ENCODE measurements around the gene TRIM10.

DNA sequence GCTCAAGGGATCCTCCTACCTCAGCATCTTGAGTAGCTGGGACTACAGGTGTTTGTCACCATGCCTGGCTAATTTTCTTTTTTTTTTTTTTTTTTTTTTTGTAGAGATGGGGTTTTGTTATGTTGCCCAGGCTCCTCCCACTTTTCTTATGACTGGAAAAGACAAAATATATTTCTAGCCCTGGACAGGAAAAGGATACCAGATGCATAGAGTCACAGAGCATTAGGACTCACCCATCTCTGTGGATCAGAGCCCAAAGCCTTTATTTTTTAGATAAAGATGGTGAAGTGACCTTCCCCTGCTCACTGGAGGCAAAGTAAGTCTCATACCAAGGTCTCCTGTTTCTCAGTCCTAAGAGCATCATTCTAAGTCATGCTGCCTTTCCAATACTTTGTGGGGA lies 3.4 kb downstream of the TRIM10 start:
- no peak for TF ChIP-seq EED (IDR thresholded peaks at IDR 0.05; ENCODE audit: low read depth)
- no peak for TF ChIP-seq HDAC2 (IDR thresholded peaks at IDR 0.05)
- TF ChIP-seq, protein P1, sequence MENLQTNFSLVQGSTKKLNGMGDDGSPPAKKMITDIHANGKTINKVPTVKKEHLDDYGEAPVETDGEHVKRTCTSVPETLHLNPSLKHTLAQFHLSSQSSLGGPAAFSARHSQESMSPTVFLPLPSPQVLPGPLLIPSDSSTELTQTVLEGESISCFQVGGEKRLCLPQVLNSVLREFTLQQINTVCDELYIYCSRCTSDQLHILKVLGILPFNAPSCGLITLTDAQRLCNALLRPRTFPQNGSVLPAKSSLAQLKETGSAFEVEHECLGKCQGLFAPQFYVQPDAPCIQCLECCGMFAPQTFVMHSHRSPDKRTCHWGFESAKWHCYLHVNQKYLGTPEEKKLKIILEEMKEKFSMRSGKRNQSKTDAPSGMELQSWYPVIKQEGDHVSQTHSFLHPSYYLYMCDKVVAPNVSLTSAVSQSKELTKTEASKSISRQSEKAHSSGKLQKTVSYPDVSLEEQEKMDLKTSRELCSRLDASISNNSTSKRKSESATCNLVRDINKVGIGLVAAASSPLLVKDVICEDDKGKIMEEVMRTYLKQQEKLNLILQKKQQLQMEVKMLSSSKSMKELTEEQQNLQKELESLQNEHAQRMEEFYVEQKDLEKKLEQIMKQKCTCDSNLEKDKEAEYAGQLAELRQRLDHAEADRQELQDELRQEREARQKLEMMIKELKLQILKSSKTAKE (IDR thresholded peaks at IDR 0.05; ENCODE audit: low read depth, poor library complexity, severe bottlenecking), result no peak
- TF ChIP-seq, protein P2, sequence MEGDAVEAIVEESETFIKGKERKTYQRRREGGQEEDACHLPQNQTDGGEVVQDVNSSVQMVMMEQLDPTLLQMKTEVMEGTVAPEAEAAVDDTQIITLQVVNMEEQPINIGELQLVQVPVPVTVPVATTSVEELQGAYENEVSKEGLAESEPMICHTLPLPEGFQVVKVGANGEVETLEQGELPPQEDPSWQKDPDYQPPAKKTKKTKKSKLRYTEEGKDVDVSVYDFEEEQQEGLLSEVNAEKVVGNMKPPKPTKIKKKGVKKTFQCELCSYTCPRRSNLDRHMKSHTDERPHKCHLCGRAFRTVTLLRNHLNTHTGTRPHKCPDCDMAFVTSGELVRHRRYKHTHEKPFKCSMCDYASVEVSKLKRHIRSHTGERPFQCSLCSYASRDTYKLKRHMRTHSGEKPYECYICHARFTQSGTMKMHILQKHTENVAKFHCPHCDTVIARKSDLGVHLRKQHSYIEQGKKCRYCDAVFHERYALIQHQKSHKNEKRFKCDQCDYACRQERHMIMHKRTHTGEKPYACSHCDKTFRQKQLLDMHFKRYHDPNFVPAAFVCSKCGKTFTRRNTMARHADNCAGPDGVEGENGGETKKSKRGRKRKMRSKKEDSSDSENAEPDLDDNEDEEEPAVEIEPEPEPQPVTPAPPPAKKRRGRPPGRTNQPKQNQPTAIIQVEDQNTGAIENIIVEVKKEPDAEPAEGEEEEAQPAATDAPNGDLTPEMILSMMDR (IDR thresholded peaks at IDR 0.05 in 2 of 3, conservative IDR thresholded peaks at IDR 0.05 in 1 of 3; ENCODE audit: control insufficient read depth in 2 of 3, extremely low read depth in 1 of 3, insufficient read depth in 1 of 3, low read depth in 3 of 3, low read length in 3 of 3), result no peak
- no peak for TF ChIP-seq PML (IDR thresholded peaks at IDR 0.05; ENCODE audit: low read length)
- TF ChIP-seq RELA (IDR thresholded peaks at IDR 0.05; ENCODE audit: borderline replicate concordance, partially characterized antibody), result no peak
- TF ChIP-seq, protein P3, sequence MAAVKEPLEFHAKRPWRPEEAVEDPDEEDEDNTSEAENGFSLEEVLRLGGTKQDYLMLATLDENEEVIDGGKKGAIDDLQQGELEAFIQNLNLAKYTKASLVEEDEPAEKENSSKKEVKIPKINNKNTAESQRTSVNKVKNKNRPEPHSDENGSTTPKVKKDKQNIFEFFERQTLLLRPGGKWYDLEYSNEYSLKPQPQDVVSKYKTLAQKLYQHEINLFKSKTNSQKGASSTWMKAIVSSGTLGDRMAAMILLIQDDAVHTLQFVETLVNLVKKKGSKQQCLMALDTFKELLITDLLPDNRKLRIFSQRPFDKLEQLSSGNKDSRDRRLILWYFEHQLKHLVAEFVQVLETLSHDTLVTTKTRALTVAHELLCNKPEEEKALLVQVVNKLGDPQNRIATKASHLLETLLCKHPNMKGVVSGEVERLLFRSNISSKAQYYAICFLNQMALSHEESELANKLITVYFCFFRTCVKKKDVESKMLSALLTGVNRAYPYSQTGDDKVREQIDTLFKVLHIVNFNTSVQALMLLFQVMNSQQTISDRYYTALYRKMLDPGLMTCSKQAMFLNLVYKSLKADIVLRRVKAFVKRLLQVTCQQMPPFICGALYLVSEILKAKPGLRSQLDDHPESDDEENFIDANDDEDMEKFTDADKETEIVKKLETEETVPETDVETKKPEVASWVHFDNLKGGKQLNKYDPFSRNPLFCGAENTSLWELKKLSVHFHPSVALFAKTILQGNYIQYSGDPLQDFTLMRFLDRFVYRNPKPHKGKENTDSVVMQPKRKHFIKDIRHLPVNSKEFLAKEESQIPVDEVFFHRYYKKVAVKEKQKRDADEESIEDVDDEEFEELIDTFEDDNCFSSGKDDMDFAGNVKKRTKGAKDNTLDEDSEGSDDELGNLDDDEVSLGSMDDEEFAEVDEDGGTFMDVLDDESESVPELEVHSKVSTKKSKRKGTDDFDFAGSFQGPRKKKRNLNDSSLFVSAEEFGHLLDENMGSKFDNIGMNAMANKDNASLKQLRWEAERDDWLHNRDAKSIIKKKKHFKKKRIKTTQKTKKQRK (IDR thresholded peaks at IDR 0.05; ENCODE audit: low read depth, low read length), result no peak
- no peak for TF ChIP-seq GABPA (IDR thresholded peaks at IDR 0.05; ENCODE audit: low read depth)
- no peak for TF ChIP-seq EP300 (IDR thresholded peaks at IDR 0.05; ENCODE audit: borderline replicate concordance in 1 of 2, control insufficient read depth in 1 of 2, low read depth in 2 of 2, low read length in 2 of 2)
- TF ChIP-seq, protein P4, sequence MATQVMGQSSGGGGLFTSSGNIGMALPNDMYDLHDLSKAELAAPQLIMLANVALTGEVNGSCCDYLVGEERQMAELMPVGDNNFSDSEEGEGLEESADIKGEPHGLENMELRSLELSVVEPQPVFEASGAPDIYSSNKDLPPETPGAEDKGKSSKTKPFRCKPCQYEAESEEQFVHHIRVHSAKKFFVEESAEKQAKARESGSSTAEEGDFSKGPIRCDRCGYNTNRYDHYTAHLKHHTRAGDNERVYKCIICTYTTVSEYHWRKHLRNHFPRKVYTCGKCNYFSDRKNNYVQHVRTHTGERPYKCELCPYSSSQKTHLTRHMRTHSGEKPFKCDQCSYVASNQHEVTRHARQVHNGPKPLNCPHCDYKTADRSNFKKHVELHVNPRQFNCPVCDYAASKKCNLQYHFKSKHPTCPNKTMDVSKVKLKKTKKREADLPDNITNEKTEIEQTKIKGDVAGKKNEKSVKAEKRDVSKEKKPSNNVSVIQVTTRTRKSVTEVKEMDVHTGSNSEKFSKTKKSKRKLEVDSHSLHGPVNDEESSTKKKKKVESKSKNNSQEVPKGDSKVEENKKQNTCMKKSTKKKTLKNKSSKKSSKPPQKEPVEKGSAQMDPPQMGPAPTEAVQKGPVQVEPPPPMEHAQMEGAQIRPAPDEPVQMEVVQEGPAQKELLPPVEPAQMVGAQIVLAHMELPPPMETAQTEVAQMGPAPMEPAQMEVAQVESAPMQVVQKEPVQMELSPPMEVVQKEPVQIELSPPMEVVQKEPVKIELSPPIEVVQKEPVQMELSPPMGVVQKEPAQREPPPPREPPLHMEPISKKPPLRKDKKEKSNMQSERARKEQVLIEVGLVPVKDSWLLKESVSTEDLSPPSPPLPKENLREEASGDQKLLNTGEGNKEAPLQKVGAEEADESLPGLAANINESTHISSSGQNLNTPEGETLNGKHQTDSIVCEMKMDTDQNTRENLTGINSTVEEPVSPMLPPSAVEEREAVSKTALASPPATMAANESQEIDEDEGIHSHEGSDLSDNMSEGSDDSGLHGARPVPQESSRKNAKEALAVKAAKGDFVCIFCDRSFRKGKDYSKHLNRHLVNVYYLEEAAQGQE (IDR thresholded peaks at IDR 0.05; ENCODE audit: low read depth, low read length), result no peak
- TF ChIP-seq BCL11A (IDR thresholded peaks at IDR 0.05; ENCODE audit: low read depth, low read length), result no peak
- no peak for TF ChIP-seq JUNB (IDR thresholded peaks at IDR 0.05)
- no peak for TF ChIP-seq CBX5 (IDR thresholded peaks at IDR 0.05; ENCODE audit: low read depth)
- TF ChIP-seq EZH2 (IDR thresholded peaks at IDR 0.05; ENCODE audit: borderline replicate concordance, control insufficient read depth, low read depth, low read length), result no peak
